Activated CD8-positive, alpha-beta T cell treated with anti-CD3 and anti-CD28 coated beads, Interleukin-2, amount 10 ng/mL, durations not matched to agents 7 days and 5 days (primary cell): ENCODE results near the gene ZFYVE21. TPM values are rescaled to one million over a fixed set of nuclear protein-coding genes. Genes with fewer than 3 reads are reported as not detected.

Experiments
- ATAC-seq: fragments of 150-1000 bp; cut with Tn5 transposase; one replicate; pipeline ENCODE4 v1.10.0; 2021; ENCODE audit warnings: moderate library complexity
- CTCF ChIA-PET: fragments of 350-600 bp; sonication (Branson Sonifier 250); formaldehyde crosslinking; loops from one replicate; lab custom pipeline; 2021; ENCODE audit warnings: antibody characterized with exemption; lab: Charles Lee
- POLR2A ChIA-PET: fragments of 350-600 bp; sonication (Branson Sonifier 250); formaldehyde crosslinking; loops from one replicate; lab custom pipeline; 2021; ENCODE audit warnings: antibody characterized with exemption; lab: Charles Lee
- DNase-seq: peaks from one replicate; pipeline ENCODE4 v3.0.0-alpha.2; 2020
- H3K27ac Mint-ChIP-seq: one replicate; pipeline ENCODE4 v1.8.0; 2021; ENCODE audit warnings: mild to moderate bottlenecking, mixed read lengths
- H3K27me3 Mint-ChIP-seq: one replicate; pipeline ENCODE4 v1.8.0; 2021; ENCODE audit warnings: low read depth, mixed read lengths
- H3K36me3 Mint-ChIP-seq: one replicate; pipeline ENCODE4 v1.8.0; 2021; ENCODE audit warnings: low read depth, mixed read lengths
- H3K4me1 Mint-ChIP-seq: one replicate; pipeline ENCODE4 v1.8.0; 2021; ENCODE audit warnings: low read depth, mixed read lengths
- H3K4me3 Mint-ChIP-seq: one replicate; pipeline ENCODE4 v1.8.0; 2021; ENCODE audit warnings: mild to moderate bottlenecking, mixed read lengths
- H3K9me3 Mint-ChIP-seq: one replicate; pipeline ENCODE4 v1.8.0; 2022; ENCODE audit warnings: mixed read lengths; ENCODE audit not compliant: insufficient read depth
- total RNA-seq, 2 experiments: library from RNA; stranded (reverse); gene quantifications; one replicate each; pipeline ENCODE4 v1.2.3, GENCODE V29; 2021

Gene ZFYVE21
- total RNA-seq, 2 experiments from 2014 or later: 16.7 to 17.4 TPM

DNA sequence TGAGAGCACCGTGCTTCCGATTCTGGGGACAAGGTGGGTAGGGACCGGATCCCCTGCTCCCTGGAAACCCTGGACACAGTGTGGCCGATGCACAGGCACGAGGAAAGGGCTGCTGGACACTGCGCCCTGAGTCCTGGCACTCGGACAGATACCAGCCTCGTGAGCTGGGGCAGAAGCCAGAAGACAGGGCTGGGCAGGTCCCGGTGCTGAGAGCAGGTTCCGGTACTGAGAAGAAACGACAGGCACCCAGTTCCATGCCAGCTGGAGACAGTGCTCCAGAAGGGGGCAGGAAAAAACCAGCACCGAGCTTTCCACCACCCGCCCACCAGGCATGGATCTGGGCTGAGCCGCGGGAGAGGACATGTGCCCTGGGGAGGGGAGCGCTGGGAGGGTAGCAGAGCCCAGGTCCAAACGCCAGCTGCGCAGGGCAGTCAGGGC lies 6.8 kb upstream of the ZFYVE21 start:
- no peak overlapping the region for H3K27ac Mint-ChIP-seq
- CTCF ChIA-PET: no interaction called here
- POLR2A ChIA-PET: no interaction called here

DNA sequence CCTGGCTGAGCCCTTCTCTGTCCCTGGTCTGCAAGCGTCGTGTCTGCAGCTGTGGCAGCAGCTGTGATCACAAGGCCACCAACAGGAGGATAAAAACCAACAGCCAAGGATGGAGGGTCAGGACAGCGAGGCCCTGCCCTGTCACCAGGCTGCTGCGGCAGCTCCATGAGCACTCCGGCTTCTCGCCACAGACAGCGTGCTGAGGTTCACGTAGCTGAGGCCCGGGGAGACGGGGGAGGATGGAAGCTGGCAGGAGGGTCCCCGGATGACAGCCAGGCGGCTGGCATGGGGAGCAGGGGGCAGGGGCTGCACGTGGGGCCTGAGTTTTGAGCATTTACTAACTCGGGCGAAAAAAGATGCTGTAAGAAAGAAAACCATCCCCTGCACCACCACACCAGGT lies 5.8 kb upstream of the ZFYVE21 start:
- no peak for ATAC-seq
- Mint-ChIP-seq H3K27me3 (no peaks in the 10 kb centered on the region), H3K27ac (no peak overlapping the region), H3K36me3 (peaks cover 47% of the 10 kb centered on the region), H3K4me1 (peaks cover 40% of the 10 kb centered on the region), H3K9me3 (no peaks in the 10 kb centered on the region), H3K4me3 (no peak overlapping the region)
- ChIA-PET CTCF (interaction anchor here (0.6 kb wide), 1 partner anchor 202 kb away, joined by 3 read pairs; no protein-coding TSS in a partner anchor), POLR2A (interaction anchor here (0.8 kb wide), 1 partner anchor 332 kb away, joined by 3 read pairs; no protein-coding TSS in a partner anchor)
- no peak for DNase-seq

More for the DNA sequence above, 6.8 kb upstream of the ZFYVE21 start:
- DNase-seq (no peak), ATAC-seq (no peak)
- Mint-ChIP-seq H3K4me1 (peaks cover 35% of the 10 kb centered on the region), H3K36me3 (peaks cover 47% of the 10 kb centered on the region), H3K27me3 (no peaks in the 10 kb centered on the region), H3K9me3 (no peaks in the 10 kb centered on the region), H3K4me3 (no peak overlapping the region)

DNA sequence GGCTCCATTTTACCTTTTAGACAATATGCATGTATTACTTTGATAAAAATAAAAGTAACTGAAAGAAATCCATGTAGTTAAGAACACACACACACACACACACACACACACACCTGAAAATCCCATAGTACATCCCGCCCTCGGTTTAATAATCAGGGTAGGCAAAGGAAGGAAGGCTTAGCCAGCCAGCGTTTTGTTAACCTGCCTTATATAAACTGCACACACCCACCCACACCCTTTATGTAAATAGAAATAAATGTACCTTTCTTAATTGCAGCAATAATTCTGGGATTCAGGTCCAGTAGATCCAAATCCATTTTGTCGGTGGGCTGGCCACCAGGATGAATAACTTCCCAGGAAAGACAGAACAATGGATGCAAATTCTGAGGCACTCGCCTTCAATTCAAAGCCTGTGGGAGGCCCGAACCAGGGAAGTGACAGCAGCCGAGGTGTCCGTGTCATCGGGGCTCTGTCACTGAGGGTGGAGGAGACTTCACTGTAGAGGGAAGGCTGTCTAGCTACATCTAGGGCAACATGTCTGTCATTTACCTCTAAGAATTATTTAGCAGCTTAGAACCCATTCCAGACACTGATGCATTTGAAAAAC lies 4.7 kb upstream of the ZFYVE21 start:
- no peaks in the 10 kb centered on the region for H3K9me3 Mint-ChIP-seq
- ChIA-PET CTCF (interaction anchor here (1.5 kb wide), 1 partner anchor 32 kb away, joined by 3 read pairs; no protein-coding TSS in a partner anchor), POLR2A (no interaction called here)
- peaks cover 40% of the 10 kb centered on the region for H3K36me3 Mint-ChIP-seq
- no peak for ATAC-seq
- H3K4me3 Mint-ChIP-seq: no peak overlapping the region
- DNase-seq: no peak
- peaks cover 35% of the 10 kb centered on the region for H3K4me1 Mint-ChIP-seq
- peak overlapping the region; percentile 20 for H3K27ac Mint-ChIP-seq
- H3K27me3 Mint-ChIP-seq: no peaks in the 10 kb centered on the region

DNA sequence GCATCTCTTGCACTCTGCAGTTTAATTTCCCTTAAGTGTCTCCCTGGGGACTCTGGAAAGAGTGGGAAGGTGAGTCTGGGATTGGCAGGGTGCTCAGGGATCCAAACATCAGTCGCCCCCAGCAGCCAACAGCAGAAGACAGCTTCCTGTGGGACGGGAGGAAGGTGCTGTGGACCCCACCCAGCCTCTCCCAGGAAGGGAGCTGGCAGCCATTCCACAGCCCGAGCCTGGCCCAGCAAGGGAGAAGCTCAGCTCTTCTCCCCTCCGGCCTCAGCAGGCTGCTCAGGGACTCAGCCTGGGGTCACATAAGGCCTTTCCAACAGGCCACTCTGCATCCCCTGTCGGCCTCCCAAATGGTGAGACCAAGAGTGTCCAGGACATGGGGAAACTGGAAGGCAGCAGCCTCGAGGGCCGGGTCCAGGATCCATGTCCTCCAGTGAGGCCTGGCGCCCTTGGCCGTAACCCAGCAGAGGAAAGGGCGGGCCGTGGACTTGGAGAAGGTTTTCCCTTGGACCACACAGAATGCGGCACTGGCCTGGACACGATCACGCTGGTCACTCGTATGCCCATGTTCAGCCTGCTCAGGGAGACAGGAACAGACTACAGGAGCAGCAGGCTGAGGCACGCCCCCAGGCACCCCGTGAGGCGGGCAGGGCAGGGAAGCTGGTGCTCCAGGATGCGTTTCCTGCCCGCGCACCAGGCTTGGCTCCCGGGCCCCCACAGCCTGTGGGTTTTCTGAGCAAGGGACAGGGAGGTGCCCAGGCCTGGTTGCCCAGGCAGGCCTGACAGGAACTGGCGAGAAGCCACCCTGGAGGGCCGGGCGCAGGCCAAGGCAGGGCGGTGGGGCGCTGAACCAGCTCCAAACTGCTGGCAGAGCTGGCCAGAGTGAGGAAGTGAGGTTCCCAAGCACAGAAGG lies 3.8 kb upstream of the ZFYVE21 start:
- Mint-ChIP-seq H3K4me1 (peaks cover 38% of the 10 kb centered on the region), H3K27me3 (no peaks in the 10 kb centered on the region), H3K9me3 (no peaks in the 10 kb centered on the region), H3K36me3 (peaks cover 38% of the 10 kb centered on the region), H3K27ac (peak overlapping the region; percentile 85), H3K4me3 (no peak overlapping the region)
- no peak for ATAC-seq
- ChIA-PET POLR2A (no interaction called here), CTCF (interaction anchor here (1.5 kb wide), 1 partner anchor 31 kb away, joined by 3 read pairs; no protein-coding TSS in a partner anchor)
- no peak for DNase-seq

DNA sequence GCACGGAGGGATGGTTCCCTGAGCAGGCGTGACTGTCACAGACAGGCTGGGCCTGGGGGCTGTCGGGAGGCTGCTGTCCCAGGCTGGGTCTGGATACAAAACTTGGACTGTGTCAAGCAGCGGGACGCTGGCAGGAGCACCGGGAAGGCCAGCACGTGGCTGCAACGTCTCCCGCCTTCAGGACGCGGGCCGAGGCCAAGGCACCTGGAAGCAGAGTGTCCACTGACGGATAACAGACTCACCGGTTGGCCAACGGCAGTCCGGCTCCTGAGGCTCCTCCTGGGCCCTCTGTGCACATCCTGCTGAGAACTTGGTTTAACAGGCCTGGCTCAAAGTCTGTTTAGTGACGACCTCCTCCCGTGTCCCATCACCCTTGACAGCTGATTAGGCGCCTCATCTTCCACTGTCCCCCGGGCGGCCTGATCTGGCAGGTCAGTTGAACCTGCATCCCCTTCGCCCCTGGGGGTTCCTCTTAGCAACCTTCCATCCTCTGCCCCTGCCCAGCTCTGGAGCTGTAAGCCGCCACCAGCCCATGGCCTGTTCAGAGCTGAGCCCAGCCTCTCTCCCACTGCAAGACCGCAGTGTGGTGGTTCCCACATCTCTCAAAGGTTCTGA lies 2.9 kb upstream of the ZFYVE21 start:
- CTCF ChIA-PET: no interaction called here
- H3K27ac Mint-ChIP-seq: peak overlapping the region; percentile 85
- DNase-seq: no peak
- no peaks in the 10 kb centered on the region for H3K27me3 Mint-ChIP-seq
- ATAC-seq: no peak
- no peaks in the 10 kb centered on the region for H3K9me3 Mint-ChIP-seq
- POLR2A ChIA-PET: interaction anchor here (0.6 kb wide), 1 partner anchor 12 kb away, joined by 3 read pairs; no protein-coding TSS in a partner anchor
- no peak overlapping the region for H3K4me3 Mint-ChIP-seq
- peaks cover 47% of the 10 kb centered on the region for H3K4me1 Mint-ChIP-seq
- H3K36me3 Mint-ChIP-seq: peaks cover 39% of the 10 kb centered on the region

DNA sequence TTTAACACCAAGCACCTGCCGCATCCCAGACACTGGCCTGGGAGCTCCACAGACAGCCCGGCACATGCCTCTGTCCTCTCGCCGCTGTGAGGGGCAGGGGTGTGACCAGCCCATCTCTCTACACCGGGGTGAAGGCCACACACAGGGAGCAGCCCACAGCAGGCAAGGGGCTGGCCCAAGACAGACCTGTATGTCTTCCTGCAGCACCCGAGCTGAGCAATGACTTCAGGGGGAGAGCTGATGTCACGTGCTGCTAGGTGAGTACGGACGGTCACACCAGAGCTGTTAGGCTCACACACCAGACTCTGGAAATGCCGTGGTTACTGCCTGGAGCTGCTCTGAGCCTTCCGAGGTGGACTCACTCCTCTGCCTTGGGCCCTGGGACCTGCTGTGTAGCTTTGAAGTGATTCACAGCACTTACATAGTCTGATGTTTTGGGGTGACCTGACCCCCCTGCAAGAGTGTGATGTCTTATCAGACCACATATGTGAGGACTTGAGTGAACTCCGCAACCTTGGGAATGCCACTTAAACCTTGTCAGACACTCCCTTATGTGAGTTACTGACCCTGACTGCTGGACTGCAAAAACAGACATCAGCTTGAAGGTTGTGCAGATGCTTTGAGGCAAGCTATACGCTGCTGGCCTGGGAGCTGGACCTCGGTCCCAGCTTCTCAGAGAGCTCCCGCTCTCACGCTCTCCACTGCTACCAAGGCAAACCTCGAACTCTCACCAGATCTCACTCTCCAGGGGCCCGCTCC lies 2.1 kb upstream of the ZFYVE21 start:
- no peaks in the 10 kb centered on the region for H3K9me3 Mint-ChIP-seq
- peaks cover 53% of the 10 kb centered on the region for H3K4me1 Mint-ChIP-seq
- H3K27ac Mint-ChIP-seq: peak overlapping the region; percentile 85
- ChIA-PET POLR2A (interaction anchor here (0.7 kb wide), 1 partner anchor 13 kb away, joined by 3 read pairs; no protein-coding TSS in a partner anchor), CTCF (no interaction called here)
- H3K4me3 Mint-ChIP-seq: peak overlapping the region; percentile 93
- ATAC-seq: no peak
- no peaks in the 10 kb centered on the region for H3K27me3 Mint-ChIP-seq
- no peak for DNase-seq
- H3K36me3 Mint-ChIP-seq: peaks cover 36% of the 10 kb centered on the region

DNA sequence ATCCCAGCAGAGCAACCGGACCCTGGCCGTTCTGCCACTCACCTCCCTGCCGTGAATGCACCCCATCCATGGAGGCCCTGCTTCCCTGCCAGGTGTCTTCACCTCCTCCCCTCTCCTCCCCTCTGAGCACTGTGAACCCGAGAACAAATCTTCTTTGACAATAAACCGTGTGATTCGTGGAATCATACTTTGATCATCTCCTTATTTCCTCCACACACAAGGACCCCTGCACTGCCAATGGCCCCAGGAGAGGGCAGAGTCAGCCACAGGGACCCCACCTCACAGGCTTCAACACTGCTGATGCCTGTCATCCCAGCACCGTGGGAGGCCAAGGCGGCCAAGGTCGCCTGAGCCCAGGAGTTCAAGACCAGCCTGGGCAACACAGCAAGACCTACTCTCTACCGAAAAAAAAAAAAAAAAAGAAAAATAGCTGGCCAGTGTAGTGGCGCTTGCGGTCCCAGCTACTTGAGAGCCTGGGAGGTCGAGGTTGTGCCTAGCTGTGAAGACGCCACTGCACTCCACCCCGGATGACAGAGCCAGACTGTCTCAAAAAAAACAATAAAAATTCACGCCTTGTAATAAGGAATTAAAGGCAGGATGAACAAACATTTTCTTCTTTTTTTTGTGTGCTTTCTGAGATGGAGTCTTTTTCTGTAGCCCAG lies 1.4 kb upstream of the ZFYVE21 start:
- peaks cover 29% of the 10 kb centered on the region for H3K36me3 Mint-ChIP-seq
- H3K4me1 Mint-ChIP-seq: peaks cover 57% of the 10 kb centered on the region

DNA sequence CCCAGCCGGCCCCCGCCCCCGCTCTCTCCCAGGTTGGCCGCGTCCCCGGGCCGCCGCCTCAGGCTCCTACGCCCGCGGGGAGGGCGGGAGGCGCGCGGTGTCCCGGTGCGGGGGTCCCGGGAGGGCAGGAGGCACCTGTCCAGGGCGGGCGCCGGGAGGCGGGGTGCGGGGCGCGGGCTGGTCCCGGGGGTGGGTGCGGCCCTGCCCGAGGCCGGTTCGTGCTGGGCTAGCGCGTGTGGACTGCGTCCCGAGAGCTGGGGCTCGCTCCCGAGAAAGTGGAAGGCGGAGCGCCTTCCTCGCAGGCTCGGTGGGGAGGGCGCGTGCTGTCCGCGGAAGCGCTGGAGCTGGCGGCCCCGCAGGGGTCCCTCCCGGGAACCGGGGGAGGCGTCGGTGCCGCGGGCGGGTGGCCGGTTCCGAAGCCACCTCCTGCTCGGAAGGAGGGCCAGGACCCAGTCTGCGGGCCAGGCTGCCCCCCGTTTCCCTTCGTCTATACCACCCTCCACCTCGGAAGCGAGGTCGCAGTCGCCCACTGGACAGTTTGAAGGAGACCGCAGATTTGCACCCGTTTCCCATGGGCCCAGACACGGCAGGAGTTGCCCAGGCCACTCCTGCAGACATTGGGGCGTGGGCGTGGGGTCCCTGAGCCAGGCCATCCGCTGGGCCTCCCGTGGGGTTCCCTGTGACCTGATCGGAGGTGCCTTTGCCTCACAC lies 636 bp downstream of the ZFYVE21 start:
- H3K4me1 Mint-ChIP-seq: peaks cover 66% of the 10 kb centered on the region
- H3K36me3 Mint-ChIP-seq: peaks cover 22% of the 10 kb centered on the region
- H3K4me3 Mint-ChIP-seq: peak overlapping the region; percentile 93
- H3K27ac Mint-ChIP-seq: peak overlapping the region; percentile 39
- CTCF ChIA-PET: interaction anchor here (1.0 kb wide), 2 partner anchors 104 to 185 kb away, joined by 4 to 6 read pairs; no protein-coding TSS in a partner anchor
- ATAC-seq (peak; percentile 5), DNase-seq (no peak)
- H3K27me3 Mint-ChIP-seq: no peaks in the 10 kb centered on the region
- no peaks in the 10 kb centered on the region for H3K9me3 Mint-ChIP-seq
- POLR2A ChIA-PET: interaction anchor here (0.6 to 2.1 kb wide), 5 partner anchors 10 to 154 kb away, joined by 3 to 8 read pairs (median 3); partner anchors contain the start of genes BAG5, COA8 and KLC1

More for the DNA sequence above, 1.4 kb upstream of the ZFYVE21 start:
- peak overlapping the region; percentile 93 for H3K4me3 Mint-ChIP-seq
- ChIA-PET CTCF (no interaction called here), POLR2A (interaction anchor here (0.7 to 2.1 kb wide), 3 partner anchors 8 to 152 kb away, joined by 3 to 8 read pairs (median 7); partner anchors contain the start of genes BAG5 and COA8)
- ATAC-seq: no peak
- no peaks in the 10 kb centered on the region for H3K9me3 Mint-ChIP-seq
- peak overlapping the region; percentile 85 for H3K27ac Mint-ChIP-seq
- DNase-seq: no peak
- no peaks in the 10 kb centered on the region for H3K27me3 Mint-ChIP-seq

DNA sequence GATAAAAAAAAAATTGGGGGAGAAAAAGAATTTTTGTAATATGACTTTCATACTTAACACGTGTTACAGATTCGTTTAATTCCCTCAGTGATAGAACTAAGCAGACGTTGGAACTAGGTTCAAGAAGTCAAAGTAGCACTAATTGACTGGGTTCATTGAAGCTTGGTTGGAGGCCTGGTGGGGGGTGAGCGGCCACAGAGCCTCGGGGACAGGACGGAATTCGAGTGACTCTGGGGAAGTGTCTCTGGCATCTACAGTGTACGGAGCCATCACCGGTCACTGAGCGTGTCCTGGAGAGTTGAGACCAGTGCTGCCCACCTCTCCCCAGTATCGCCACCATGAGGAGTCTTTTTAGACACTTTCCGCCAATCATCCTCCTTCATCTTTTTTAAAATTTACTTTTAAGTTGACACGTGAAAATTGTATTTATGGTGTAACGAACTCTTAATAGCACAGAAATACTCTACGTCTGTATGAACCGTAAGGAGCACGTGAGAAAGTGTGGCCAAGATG lies 1.3 kb downstream of the ZFYVE21 start:
- CTCF ChIA-PET: no interaction called here
- POLR2A ChIA-PET: no interaction called here
- peaks cover 20% of the 10 kb centered on the region for H3K36me3 Mint-ChIP-seq

DNA sequence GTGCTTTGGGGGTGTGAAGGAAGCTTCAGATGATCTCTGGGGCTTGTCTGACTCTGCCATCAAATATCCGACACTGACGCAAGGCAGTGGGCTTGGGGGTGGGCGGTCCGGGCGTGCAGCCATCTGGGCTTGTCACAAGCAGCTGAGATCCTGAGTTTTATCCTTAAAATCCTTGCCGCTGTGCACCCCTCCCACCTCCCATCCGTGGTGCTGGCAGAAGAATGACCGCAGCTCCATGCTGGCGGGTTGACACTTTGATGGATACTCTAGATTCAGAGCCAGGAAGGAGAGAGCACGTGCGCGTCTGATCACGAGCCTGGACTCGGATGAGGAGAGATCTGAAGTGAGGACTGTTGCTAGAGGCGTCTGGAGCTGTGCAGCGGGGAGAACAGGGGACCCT lies 3.0 kb downstream of the ZFYVE21 start:
- DNase-seq (no peak), ATAC-seq (no peak)
- POLR2A ChIA-PET: interaction anchor here (0.7 kb wide), 1 partner anchor 429 kb away, joined by 3 read pairs; no protein-coding TSS in a partner anchor
- H3K9me3 Mint-ChIP-seq: no peaks in the 10 kb centered on the region
- CTCF ChIA-PET: interaction anchor here (1.2 kb wide), 1 partner anchor 192 kb away, joined by 3 read pairs; no protein-coding TSS in a partner anchor
- no peak overlapping the region for H3K4me3 Mint-ChIP-seq
- peaks cover 11% of the 10 kb centered on the region for H3K36me3 Mint-ChIP-seq
- no peak overlapping the region for H3K27ac Mint-ChIP-seq
- H3K27me3 Mint-ChIP-seq: no peaks in the 10 kb centered on the region
- H3K4me1 Mint-ChIP-seq: peaks cover 44% of the 10 kb centered on the region

More for the DNA sequence above, 1.3 kb downstream of the ZFYVE21 start:
- H3K27ac Mint-ChIP-seq: no peak overlapping the region
- H3K4me3 Mint-ChIP-seq: peak overlapping the region; percentile 79
- H3K9me3 Mint-ChIP-seq: no peaks in the 10 kb centered on the region
- peaks cover 60% of the 10 kb centered on the region for H3K4me1 Mint-ChIP-seq
- H3K27me3 Mint-ChIP-seq: no peaks in the 10 kb centered on the region
- ATAC-seq (no peak), DNase-seq (no peak)
